Measurements from ENCODE around the gene DHRS1.

The DHRS1 gene

DNA sequence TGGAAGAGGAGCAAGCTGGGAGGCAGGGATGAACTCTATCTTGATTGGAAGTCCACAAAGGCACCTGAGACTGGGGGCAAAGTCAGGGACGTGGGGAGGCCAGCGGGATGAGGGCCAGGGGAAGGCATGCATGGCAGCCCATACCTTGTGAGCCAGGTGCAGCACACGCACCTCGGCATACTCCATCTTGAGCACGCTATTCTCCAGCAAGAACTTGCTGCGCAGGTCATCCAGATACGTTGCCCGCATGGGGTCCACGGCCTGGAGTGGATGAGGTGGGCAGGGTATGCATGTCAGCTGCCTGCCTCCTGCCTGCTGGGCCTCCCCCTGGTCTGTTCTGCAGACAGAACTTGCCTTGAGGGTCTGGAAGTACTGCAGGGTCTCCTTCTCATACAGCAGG, 32.1 kb downstream of the DHRS1 start (continued):
- TF ChIP-seq, protein P1, sequence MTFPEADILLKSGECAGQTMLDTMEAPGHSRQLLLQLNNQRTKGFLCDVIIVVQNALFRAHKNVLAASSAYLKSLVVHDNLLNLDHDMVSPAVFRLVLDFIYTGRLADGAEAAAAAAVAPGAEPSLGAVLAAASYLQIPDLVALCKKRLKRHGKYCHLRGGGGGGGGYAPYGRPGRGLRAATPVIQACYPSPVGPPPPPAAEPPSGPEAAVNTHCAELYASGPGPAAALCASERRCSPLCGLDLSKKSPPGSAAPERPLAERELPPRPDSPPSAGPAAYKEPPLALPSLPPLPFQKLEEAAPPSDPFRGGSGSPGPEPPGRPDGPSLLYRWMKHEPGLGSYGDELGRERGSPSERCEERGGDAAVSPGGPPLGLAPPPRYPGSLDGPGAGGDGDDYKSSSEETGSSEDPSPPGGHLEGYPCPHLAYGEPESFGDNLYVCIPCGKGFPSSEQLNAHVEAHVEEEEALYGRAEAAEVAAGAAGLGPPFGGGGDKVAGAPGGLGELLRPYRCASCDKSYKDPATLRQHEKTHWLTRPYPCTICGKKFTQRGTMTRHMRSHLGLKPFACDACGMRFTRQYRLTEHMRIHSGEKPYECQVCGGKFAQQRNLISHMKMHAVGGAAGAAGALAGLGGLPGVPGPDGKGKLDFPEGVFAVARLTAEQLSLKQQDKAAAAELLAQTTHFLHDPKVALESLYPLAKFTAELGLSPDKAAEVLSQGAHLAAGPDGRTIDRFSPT (tag by site-specific recombination; IDR thresholded peaks at IDR 0.05) = no peak
- TF ChIP-seq KLF10 (tag by site-specific recombination; IDR thresholded peaks at IDR 0.05) = no peak
- no peak for TF ChIP-seq KLF8 (tag by site-specific recombination; IDR thresholded peaks at IDR 0.05)
- TF ChIP-seq, protein P2, sequence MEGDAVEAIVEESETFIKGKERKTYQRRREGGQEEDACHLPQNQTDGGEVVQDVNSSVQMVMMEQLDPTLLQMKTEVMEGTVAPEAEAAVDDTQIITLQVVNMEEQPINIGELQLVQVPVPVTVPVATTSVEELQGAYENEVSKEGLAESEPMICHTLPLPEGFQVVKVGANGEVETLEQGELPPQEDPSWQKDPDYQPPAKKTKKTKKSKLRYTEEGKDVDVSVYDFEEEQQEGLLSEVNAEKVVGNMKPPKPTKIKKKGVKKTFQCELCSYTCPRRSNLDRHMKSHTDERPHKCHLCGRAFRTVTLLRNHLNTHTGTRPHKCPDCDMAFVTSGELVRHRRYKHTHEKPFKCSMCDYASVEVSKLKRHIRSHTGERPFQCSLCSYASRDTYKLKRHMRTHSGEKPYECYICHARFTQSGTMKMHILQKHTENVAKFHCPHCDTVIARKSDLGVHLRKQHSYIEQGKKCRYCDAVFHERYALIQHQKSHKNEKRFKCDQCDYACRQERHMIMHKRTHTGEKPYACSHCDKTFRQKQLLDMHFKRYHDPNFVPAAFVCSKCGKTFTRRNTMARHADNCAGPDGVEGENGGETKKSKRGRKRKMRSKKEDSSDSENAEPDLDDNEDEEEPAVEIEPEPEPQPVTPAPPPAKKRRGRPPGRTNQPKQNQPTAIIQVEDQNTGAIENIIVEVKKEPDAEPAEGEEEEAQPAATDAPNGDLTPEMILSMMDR (tag by site-specific recombination; IDR thresholded peaks at IDR 0.05) = no peak
- TF ChIP-seq, protein P3, sequence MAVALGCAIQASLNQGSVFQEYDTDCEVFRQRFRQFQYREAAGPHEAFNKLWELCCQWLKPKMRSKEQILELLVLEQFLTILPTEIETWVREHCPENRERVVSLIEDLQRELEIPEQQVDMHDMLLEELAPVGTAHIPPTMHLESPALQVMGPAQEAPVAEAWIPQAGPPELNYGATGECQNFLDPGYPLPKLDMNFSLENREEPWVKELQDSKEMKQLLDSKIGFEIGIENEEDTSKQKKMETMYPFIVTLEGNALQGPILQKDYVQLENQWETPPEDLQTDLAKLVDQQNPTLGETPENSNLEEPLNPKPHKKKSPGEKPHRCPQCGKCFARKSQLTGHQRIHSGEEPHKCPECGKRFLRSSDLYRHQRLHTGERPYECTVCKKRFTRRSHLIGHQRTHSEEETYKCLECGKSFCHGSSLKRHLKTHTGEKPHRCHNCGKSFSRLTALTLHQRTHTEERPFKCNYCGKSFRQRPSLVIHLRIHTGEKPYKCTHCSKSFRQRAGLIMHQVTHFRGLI (tag by site-specific recombination; IDR thresholded peaks at IDR 0.05) = no peak
- no peak for TF ChIP-seq ZFP69B (tag by site-specific recombination; IDR thresholded peaks at IDR 0.05)
- TF ChIP-seq, protein P4, sequence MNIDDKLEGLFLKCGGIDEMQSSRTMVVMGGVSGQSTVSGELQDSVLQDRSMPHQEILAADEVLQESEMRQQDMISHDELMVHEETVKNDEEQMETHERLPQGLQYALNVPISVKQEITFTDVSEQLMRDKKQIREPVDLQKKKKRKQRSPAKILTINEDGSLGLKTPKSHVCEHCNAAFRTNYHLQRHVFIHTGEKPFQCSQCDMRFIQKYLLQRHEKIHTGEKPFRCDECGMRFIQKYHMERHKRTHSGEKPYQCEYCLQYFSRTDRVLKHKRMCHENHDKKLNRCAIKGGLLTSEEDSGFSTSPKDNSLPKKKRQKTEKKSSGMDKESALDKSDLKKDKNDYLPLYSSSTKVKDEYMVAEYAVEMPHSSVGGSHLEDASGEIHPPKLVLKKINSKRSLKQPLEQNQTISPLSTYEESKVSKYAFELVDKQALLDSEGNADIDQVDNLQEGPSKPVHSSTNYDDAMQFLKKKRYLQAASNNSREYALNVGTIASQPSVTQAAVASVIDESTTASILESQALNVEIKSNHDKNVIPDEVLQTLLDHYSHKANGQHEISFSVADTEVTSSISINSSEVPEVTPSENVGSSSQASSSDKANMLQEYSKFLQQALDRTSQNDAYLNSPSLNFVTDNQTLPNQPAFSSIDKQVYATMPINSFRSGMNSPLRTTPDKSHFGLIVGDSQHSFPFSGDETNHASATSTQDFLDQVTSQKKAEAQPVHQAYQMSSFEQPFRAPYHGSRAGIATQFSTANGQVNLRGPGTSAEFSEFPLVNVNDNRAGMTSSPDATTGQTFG (tag by site-specific recombination; IDR thresholded peaks at IDR 0.05; ENCODE audit: borderline replicate concordance) = no peak
- TF ChIP-seq ZNF404 (tag by site-specific recombination; IDR thresholded peaks at IDR 0.05) = no peak

DNA sequence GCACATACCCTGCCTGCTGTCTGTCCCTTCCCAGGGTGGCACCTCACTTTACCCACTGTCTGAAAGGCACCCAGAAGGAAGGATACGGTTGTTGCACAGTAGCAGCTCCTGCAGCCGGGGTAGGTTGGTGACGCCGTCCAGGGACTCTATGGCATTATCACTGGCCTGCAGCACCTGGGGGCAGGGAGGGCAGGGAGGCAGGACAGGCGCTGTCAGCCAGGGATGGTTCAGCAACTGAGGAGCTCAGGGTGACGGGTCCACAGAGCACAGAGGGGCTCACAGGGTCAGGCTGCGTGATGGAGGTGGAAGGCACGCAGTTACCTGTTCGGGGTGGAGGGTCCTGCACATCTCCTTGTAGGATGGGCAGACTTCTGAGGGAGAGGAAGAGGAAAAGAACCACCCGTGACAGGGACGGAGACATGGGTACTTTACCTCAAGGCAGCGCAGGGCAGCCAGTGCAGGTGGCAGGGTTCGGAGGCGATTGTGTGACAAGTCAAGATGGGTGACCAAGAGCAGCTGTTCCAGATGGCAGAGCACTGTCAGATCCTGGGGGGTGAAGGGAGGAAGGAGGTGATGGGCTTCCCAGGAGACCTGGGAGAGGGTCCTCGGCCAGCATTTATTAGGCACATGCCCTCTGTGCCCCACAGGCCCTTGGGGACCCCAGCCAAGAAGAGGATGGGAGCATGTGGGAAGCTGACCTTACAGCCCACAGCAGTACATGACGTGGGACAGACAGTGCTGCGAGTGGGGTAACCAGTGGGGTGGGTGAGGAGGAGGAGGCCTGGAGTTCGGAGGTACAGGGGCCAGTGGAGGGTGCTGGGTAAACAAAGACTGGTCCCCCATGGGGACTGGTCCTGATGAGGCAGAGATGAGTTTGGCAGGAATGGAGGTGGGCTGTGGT, 33.0 kb downstream of the DHRS1 start:
- Histone ChIP-seq H3K4me3 (ENCODE audit: low read depth, low read length) (no peak overlapping the region), H3K27ac (ENCODE audit: extremely low read depth, low read depth, low read length) (no peak overlapping the region), H3K9me3 (ENCODE audit: control insufficient read depth, insufficient read depth, low read depth, low read length) (no peaks in the 10 kb centered on the region), H3K36me3 (ENCODE audit: control insufficient read depth in 2 of 2, insufficient read depth in 1 of 2, low read length in 2 of 2) (peaks cover 0 to 39% of the 10 kb centered on the region in 2 experiments; a peak in 1 of 3 replicates), H3K4me1 (ENCODE audit: control insufficient read depth, insufficient read depth, low read length) (no peaks in the 10 kb centered on the region)
- ChIA-PET CTCF (interaction anchor here (1.2 to 1.6 kb wide), 3 partner anchors 15 to 30 kb away, joined by 3 to 4 read pairs (median 4); partner anchors contain the start of gene TINF2), POLR2A (interaction anchor here (0.6 to 1.6 kb wide), 3 partner anchors 24 to 40 kb away, joined by 3 to 4 read pairs (median 4); partner anchors contain the start of gene TINF2)
- TF ChIP-seq, protein P5, sequence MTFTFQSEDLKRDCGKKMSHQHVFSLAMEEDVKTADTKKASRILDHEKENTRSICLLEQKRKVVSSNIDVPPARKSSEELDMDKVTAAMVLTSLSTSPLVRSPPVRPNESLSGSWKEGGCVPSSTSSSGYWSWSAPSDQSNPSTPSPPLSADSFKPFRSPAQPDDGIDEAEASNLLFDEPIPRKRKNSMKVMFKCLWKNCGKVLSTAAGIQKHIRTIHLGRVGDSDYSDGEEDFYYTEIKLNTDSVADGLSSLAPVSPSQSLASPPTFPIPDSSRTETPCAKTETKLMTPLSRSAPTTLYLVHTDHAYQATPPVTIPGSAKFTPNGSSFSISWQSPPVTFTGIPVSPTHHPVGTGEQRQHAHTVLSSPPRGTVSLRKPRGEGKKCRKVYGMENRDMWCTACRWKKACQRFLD (tag by site-specific recombination; IDR thresholded peaks at IDR 0.05) = no peak
- peak; percentile 13; the same call in 1 of the 2 replicates for TF ChIP-seq EGR2 (tag by site-specific recombination; IDR thresholded peaks at IDR 0.05; ENCODE audit: low read depth)

DNA sequence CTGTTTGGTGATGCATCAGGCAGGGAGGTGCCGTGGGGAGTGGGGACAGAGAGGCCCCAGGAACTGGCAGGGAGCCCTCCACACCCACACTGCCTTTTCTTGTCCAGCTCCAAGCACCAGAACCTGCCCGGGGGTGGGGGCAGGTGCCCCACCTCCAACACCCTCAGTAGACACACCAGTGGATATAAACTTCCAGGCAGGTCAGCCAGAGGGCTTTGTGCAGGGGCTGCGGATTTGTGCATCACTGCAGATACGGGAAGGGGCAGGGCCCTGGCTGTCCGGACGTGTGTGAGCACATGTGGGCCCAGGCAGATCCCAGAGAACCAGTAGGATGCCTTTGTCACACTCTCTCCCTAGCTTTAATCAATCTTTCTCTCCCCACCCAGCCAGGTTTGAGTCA, 35.3 kb downstream of the DHRS1 start:
- Histone ChIP-seq H3K4me1 (ENCODE audit: control insufficient read depth, insufficient read depth, low read length) (no peaks in the 10 kb centered on the region), H3K27ac (ENCODE audit: extremely low read depth, low read depth, low read length) (no peak overlapping the region), H3K9me3 (ENCODE audit: control insufficient read depth, insufficient read depth, low read depth, low read length) (no peaks in the 10 kb centered on the region), H3K36me3 (ENCODE audit: control insufficient read depth in 2 of 2, insufficient read depth in 1 of 2, low read length in 2 of 2) (peaks cover 0 to 34% of the 10 kb centered on the region in 2 experiments; a peak in 1 of 3 replicates), H3K4me3 (ENCODE audit: low read depth, low read length) (no peak overlapping the region)
- POLR2A ChIA-PET = interaction anchor here (3.2 kb wide), 1 partner anchor 22 kb away, joined by 14 read pairs; the partner anchor contains the start of gene TINF2
- CTCF ChIA-PET = no interaction called here
- TF ChIP-seq EGR2 (tag by site-specific recombination; IDR thresholded peaks at IDR 0.05; ENCODE audit: low read depth) (peak; percentile 50; the same call in 1 of the 2 replicates), BCL11A (tag by site-specific recombination; IDR thresholded peaks at IDR 0.05; ENCODE audit: low read depth) (no peak), MEIS1 (CRISPR knock-in tag; IDR thresholded peaks at IDR 0.05; ENCODE audit: borderline replicate concordance) (no peak), YY2 (tag by site-specific recombination; IDR thresholded peaks at IDR 0.05) (no peak), ZFHX2 (tag by site-specific recombination; conservative IDR thresholded peaks at IDR 0.05) (peak; percentile 33; the same call in 1 of the 2 replicates)

Measured in HEK293 (cell line).